ENCODE measurements around the gene RBFOX2. TPM values are rescaled to one million over a fixed set of nuclear protein-coding genes. Genes with fewer than 3 reads are reported as not detected.

RBFOX2 gene
- total RNA-seq, 2 experiments from 2014 or later = 1.9 to 2.4 TPM

GRCh38 chr22:35910003-35910769 is 118.4 kb downstream of the RBFOX2 start:
- intact Hi-C loops (cut with DNase I, micrococcal nuclease) = loop anchor here in 1 of 2 experiments (10.0 kb wide), 1 partner anchor 145 kb away; no protein-coding TSS in a partner anchor
- CTCF ChIA-PET = no interaction called here
- H3K4me1 Mint-ChIP-seq (ENCODE audit: low read depth) = peaks cover 9% of the 10 kb centered on the region
- no peak overlapping the region for H3K4me3 Mint-ChIP-seq
- H3K27ac Mint-ChIP-seq = no peak overlapping the region
- no peaks in the 10 kb centered on the region for H3K27me3 Mint-ChIP-seq
- H3K36me3 Mint-ChIP-seq (ENCODE audit: low read depth) = no peaks in the 10 kb centered on the region
- peaks cover 0 to 9% of the 10 kb centered on the region in 2 experiments for H3K27me3 ChIP-seq (ENCODE audit: control insufficient read depth in 1 of 2, insufficient read depth in 2 of 2, low read length in 2 of 2)
- H3K36me3 ChIP-seq (ENCODE audit: insufficient read depth, low read length) = no peaks in the 10 kb centered on the region
- no peak for TF ChIP-seq CTCF (IDR thresholded peaks at IDR 0.05)
- DNase-seq (no peak), ATAC-seq (ENCODE audit: poor library complexity) (no peak)
- POLR2A ChIA-PET = no interaction called here
- H3K9me3 ChIP-seq (ENCODE audit: control insufficient read depth in 1 of 2, insufficient read depth in 1 of 2, low read length in 2 of 2) = no peaks in the 10 kb centered on the region
- no peak overlapping the region for H3K27ac ChIP-seq (ENCODE audit: low read depth in 1 of 2, low read length in 2 of 2)
- H3K4me3 ChIP-seq (ENCODE audit: low read length) = no peak overlapping the region
- no peaks in the 10 kb centered on the region for H3K9me3 Mint-ChIP-seq
- H3K4me1 ChIP-seq (ENCODE audit: insufficient read depth, low read length) = no peaks in the 10 kb centered on the region

DNA sequence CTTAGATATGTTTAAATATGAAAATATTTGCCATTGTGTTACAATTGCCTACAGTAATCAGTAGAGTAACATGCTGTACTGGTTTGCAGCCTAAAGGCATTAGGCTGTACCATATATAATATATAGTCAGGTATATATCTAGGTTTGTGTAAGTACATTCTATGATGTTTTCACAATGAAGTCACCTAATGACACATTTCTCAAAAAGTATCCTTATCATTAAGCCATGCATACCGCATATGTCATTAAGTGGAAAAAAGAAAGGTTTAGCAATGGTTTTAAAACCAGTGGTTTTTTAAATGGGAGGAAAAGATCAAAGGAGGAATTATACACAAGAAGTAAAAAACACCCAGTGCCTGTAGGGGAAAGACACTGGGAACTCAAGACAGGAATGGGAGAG is 122.7 kb downstream of the RBFOX2 start:
- CTCF ChIA-PET = no interaction called here
- no peaks in the 10 kb centered on the region for H3K27me3 Mint-ChIP-seq
- no peaks in the 10 kb centered on the region for H3K9me3 Mint-ChIP-seq
- no peak for TF ChIP-seq CTCF (IDR thresholded peaks at IDR 0.05)
- POLR2A ChIA-PET = no interaction called here
- H3K4me1 Mint-ChIP-seq (ENCODE audit: low read depth) = peaks cover 7% of the 10 kb centered on the region
- no peak for DNase-seq
- no peak overlapping the region for H3K27ac ChIP-seq (ENCODE audit: low read depth in 1 of 2, low read length in 2 of 2)
- H3K36me3 ChIP-seq (ENCODE audit: insufficient read depth, low read length) = no peaks in the 10 kb centered on the region
- no peaks in the 10 kb centered on the region for H3K27me3 ChIP-seq (ENCODE audit: control insufficient read depth in 1 of 2, insufficient read depth in 2 of 2, low read length in 2 of 2)
- ATAC-seq (ENCODE audit: poor library complexity) = no peak
- peaks cover 5% of the 10 kb centered on the region for H3K4me1 ChIP-seq (ENCODE audit: insufficient read depth, low read length)
- no peak overlapping the region for H3K4me3 Mint-ChIP-seq
- H3K27ac Mint-ChIP-seq = no peak overlapping the region
- no peak overlapping the region for H3K4me3 ChIP-seq (ENCODE audit: low read length)
- no peaks in the 10 kb centered on the region for H3K36me3 Mint-ChIP-seq (ENCODE audit: low read depth)
- no peaks in the 10 kb centered on the region for H3K9me3 ChIP-seq (ENCODE audit: control insufficient read depth in 1 of 2, insufficient read depth in 1 of 2, low read length in 2 of 2)
- intact Hi-C loops (cut with DNase I, micrococcal nuclease) = no loop called here

- CTCF ChIA-PET = no interaction called here
- intact Hi-C loops (cut with DNase I, micrococcal nuclease) = no loop called here
- Histone ChIP-seq H3K27ac (ENCODE audit: low read depth in 1 of 2, low read length in 2 of 2) (no peak overlapping the region), H3K4me3 (ENCODE audit: low read length) (no peak overlapping the region), H3K27me3 (ENCODE audit: control insufficient read depth in 1 of 2, insufficient read depth in 2 of 2, low read length in 2 of 2) (no peaks in the 10 kb centered on the region), H3K4me1 (ENCODE audit: insufficient read depth, low read length) (peaks cover 14% of the 10 kb centered on the region), H3K9me3 (ENCODE audit: control insufficient read depth in 1 of 2, insufficient read depth in 1 of 2, low read length in 2 of 2) (no peaks in the 10 kb centered on the region), H3K36me3 (ENCODE audit: insufficient read depth, low read length) (no peaks in the 10 kb centered on the region)
- H3K36me3 Mint-ChIP-seq (ENCODE audit: low read depth) = no peaks in the 10 kb centered on the region
- H3K4me3 Mint-ChIP-seq = no peak overlapping the region
- ATAC-seq (ENCODE audit: poor library complexity) (no peak), DNase-seq (no peak)
- no peaks in the 10 kb centered on the region for H3K27me3 Mint-ChIP-seq
- TF ChIP-seq CTCF (IDR thresholded peaks at IDR 0.05) = no peak
- H3K4me1 Mint-ChIP-seq (ENCODE audit: low read depth) = peaks cover 16% of the 10 kb centered on the region
- POLR2A ChIA-PET = no interaction called here
- H3K9me3 Mint-ChIP-seq = no peaks in the 10 kb centered on the region
- no peak overlapping the region for H3K27ac Mint-ChIP-seq
Measured at GRCh38 chr22:35904752-35905151, 123.9 kb downstream of the RBFOX2 start.
